AG09319 (cell line): ENCODE measurements around the gene PLXNB2.

Source experiments
- DNase-seq: peaks from one replicate; pipeline ENCODE4 v3.0.0-alpha.2; 2010; ENCODE audit warnings: low read depth; ENCODE audit errors: extremely low read depth
- CTCF ChIP-seq: IDR thresholded peaks from 2 replicates; pipeline ENCODE4 v1.5.1; 2011; ENCODE audit warnings: low read depth, mild to moderate bottlenecking, inconsistent platforms, low read length, moderate library complexity

The PLXNB2 gene

GRCh38 chr22:50313600-50313999, 6.2 kb upstream of the PLXNB2 start:
- TF ChIP-seq CTCF, result no peak
- no peak for DNase-seq

- DNase-seq, result no peak
- TF ChIP-seq CTCF, result no peak
These were observed 5.6 kb upstream of the PLXNB2 start for GRCh38 chr22:50313021-50313420.

DNA sequence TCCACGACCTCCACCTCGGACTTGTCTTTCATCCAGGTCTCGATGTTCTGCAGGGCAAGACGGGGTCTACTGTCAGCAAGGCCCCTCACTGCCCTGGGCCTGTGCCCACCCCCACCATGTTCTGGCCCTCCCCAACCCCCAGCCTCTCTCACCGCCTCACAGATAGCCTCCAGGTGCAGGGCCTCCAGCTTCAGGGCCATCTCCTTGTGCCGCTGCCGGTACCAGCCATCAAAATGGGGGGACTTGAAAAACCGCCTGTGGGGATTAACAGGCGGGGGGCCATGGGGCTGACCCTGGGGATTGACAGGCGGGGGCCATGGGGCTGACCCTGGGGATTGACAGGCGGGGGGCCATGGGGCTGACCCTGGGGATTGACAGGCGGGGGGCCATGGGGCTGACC, 4.9 kb upstream of the PLXNB2 start:
- no peak for DNase-seq
- TF ChIP-seq CTCF, result no peak

- TF ChIP-seq CTCF, result no peak
- no peak for DNase-seq
These were observed 4.3 kb upstream of the PLXNB2 start for GRCh38 chr22:50311606-50312351.

GRCh38 chr22:50310949-50311444, 3.6 kb upstream of the PLXNB2 start:
- no peak for DNase-seq
- no peak for TF ChIP-seq CTCF

DNA sequence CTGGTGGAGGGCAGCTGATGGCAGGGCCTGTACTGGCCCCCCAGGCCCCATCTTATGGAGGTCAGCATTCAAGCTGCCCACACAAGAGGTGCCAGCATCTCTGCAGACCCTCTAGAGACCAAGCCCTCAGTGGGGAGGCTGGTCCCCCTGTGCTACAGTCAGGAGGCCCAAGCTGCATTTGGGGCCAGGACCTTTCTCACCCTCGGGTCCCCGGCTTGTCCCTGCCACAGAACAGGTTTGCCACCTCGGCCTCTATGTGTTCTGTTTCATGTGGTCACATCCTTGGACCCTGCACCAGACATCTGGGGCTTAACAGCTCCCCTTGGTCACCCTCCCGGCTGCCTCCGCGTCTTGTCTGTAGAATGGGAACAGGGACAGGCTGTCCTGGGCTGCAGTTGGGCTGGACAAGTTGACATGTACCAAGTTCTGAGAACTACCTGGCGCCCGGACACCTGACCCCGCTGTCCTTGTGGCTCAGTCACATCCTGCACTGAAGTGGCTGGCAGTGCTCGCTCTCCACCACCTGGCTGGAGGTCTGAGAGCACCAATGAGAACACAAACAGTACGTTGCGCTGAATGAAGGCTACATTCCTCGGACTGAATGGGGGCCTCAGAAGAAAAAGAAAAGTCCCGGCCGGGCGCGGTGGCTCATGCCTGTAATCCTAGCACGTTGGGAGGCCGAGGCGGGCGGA, 2.7 kb upstream of the PLXNB2 start:
- no peak for TF ChIP-seq CTCF
- no peak for DNase-seq

GRCh38 chr22:50309601-50309991, 2.1 kb upstream of the PLXNB2 start:
- no peak for TF ChIP-seq CTCF
- no peak for DNase-seq
